ENCODE measurements around the gene PGM2.

The PGM2 gene

GRCh38 chr4:37896206-37896860, 69.8 kb downstream of the PGM2 start:
- TF ChIP-seq ZFX (IDR thresholded peaks at IDR 0.05; ENCODE audit: borderline replicate concordance) (no peak), CTCF (IDR thresholded peaks at IDR 0.05) (no peak)
- H3K27ac ChIP-seq: no peak overlapping the region

GRCh38 chr4:37902212-37902611, 75.7 kb downstream of the PGM2 start:
- no peak for TF ChIP-seq CTCF (IDR thresholded peaks at IDR 0.05)
- no peak for TF ChIP-seq ZFX (IDR thresholded peaks at IDR 0.05; ENCODE audit: borderline replicate concordance)
- H3K27ac ChIP-seq: no peak overlapping the region

- no peak overlapping the region for H3K27ac ChIP-seq
- TF ChIP-seq CTCF (IDR thresholded peaks at IDR 0.05) (no peak), ZFX (IDR thresholded peaks at IDR 0.05; ENCODE audit: borderline replicate concordance) (no peak)
Observed at GRCh38 chr4:37902738-37903693, 76.5 kb downstream of the PGM2 start.

GRCh38 chr4:37903901-37904300, 77.4 kb downstream of the PGM2 start:
- TF ChIP-seq CTCF (IDR thresholded peaks at IDR 0.05) (no peak), ZFX (IDR thresholded peaks at IDR 0.05; ENCODE audit: borderline replicate concordance) (no peak)
- H3K27ac ChIP-seq: no peak overlapping the region

GRCh38 chr4:37904824-37905223, 78.3 kb downstream of the PGM2 start:
- TF ChIP-seq ZFX (IDR thresholded peaks at IDR 0.05; ENCODE audit: borderline replicate concordance): no peak
- no peak for TF ChIP-seq CTCF (IDR thresholded peaks at IDR 0.05)
- no peak overlapping the region for H3K27ac ChIP-seq

- no peak overlapping the region for H3K27ac ChIP-seq
- TF ChIP-seq CTCF (IDR thresholded peaks at IDR 0.05) (no peak), ZFX (IDR thresholded peaks at IDR 0.05; ENCODE audit: borderline replicate concordance) (no peak)
Observed at GRCh38 chr4:37905533-37906169, 79.2 kb downstream of the PGM2 start.

Measured in 22Rv1 (cell line).